Activated naive CD8-positive, alpha-beta T cell treated with anti-CD3 and anti-CD28 coated beads, Interleukin-2, amount 50 U/mL, for 24 hours (primary cell): Measurements from ENCODE around the gene USP30.

Source experiments
- ATAC-seq: fragments of 150-1000 bp; cut with Tn5 transposase; one replicate; pipeline ENCODE4 v1.10.0; 2021
- DNase-seq: peaks from one replicate; pipeline ENCODE4 v3.0.0; 2021
- H3K27ac Mint-ChIP-seq: one replicate; pipeline ENCODE4 v1.8.0; 2021; ENCODE audit warnings: mild to moderate bottlenecking, mixed read lengths
- H3K27me3 Mint-ChIP-seq: one replicate; pipeline ENCODE4 v1.8.0; 2021; ENCODE audit warnings: mixed read lengths
- H3K36me3 Mint-ChIP-seq: one replicate; pipeline ENCODE4 v1.8.0; 2021; ENCODE audit warnings: low read depth, mixed read lengths
- H3K4me1 Mint-ChIP-seq: one replicate; pipeline ENCODE4 v1.8.0; 2021; ENCODE audit warnings: mixed read lengths
- H3K4me3 Mint-ChIP-seq: one replicate; pipeline ENCODE4 v1.8.0; 2021; ENCODE audit warnings: mild to moderate bottlenecking, moderate library complexity, mixed read lengths
- H3K9me3 Mint-ChIP-seq: one replicate; pipeline ENCODE4 v1.8.0; 2021; ENCODE audit warnings: mixed read lengths

The USP30 gene

DNA sequence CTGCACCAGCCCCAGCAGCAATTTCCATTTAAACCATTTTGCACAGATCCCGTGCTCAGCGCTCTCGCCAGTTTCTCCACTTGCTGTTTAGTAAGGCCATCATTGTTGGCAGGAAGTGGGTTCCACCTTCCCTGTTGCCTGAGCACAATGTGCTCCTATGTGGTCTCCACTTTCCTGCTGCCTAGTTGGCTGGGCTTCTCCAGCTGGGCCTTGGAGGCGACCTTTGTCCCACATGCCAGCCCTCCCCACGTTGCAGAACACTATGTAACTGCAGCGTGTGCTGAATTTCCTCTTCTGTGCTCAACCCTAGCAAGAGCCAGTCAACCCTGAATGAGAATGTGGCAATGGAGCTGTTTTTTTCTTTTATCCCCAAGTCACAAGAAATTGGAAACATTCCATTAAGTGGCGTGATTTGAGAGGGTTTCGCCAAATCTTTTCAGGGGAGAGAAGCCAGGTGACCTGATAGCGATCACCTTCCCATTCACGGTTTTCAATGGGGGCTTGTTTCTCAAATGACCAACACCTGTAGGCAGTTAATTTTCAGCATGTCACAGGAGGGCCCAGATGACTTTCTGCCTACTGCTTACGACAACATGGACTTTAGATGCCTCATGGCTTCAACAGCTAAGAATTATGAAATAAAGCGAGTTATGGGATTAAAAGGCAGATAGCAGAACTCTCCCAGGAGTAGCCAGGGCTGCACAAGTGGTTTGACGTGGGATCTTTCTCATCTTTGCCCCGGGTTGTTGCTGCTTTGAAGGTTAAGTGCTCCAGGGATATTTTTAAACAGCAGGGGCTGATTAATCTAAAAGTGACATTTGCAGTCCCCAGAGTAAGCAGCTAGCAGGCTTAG, 63.6 kb downstream of the USP30 start, which contains the start of gene ACACB:
TSS of gene ACACB (plus strand) at position 830 of the 853 bp plus-strand sequence. CDS start 22,819 bp downstream, outside the sequence.
- Mint-ChIP-seq H3K27ac (no peak within 1 kb of the TSS), H3K36me3 (no peaks in the 10 kb centered on the region), H3K27me3 (no peaks in the 10 kb centered on the region), H3K4me3 (no peak within 1 kb of the TSS), H3K9me3 (no peaks in the 10 kb centered on the region), H3K4me1 (peaks cover 18% of the 10 kb centered on the region)
- no peak for DNase-seq
- no peak for ATAC-seq

DNA sequence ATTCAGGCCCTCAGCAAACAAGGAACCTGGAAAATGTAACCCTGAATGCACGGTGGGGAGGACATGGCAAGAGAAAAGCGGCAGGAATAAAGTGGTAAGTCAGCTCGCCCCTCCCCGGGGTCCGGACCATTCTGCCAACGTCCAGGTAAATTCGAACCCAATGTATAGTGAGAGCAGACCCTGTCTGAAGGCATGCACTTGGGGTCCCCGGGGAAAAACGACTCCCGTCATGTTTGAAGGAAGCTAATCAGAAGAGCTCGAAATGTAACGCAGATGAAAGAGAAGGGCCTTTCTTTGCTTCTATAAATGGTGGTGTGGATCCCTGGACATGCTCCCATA, 64.2 kb downstream of the USP30 start:
- Mint-ChIP-seq H3K27ac (no peak overlapping the region), H3K4me3 (no peak overlapping the region), H3K4me1 (peaks cover 14% of the 10 kb centered on the region), H3K9me3 (no peaks in the 10 kb centered on the region), H3K36me3 (no peaks in the 10 kb centered on the region), H3K27me3 (no peaks in the 10 kb centered on the region)
- DNase-seq, result no peak
- ATAC-seq, result no peak

DNA sequence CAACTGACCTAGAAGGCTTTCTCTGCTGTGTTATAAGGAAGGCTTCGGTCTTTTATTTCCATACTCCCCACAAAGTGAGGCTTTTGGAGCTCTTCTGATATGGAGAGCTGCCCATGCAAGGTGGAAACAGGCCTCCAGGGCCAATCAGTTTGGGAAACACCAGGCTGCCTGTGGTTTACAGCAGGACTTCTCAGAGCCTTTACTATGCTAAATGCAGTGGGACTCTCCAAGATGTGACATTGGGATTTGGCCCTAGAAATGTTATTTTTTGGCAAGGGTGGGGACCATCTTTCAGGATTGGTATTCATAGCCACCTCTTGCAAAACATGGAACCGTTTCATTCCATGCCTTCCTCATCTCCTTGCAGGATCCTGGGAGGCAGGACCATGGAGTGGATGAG, 67.7 kb downstream of the USP30 start:
- Mint-ChIP-seq H3K4me3 (no peak overlapping the region), H3K9me3 (no peaks in the 10 kb centered on the region), H3K4me1 (peaks cover 7% of the 10 kb centered on the region), H3K27me3 (no peaks in the 10 kb centered on the region), H3K27ac (no peak overlapping the region), H3K36me3 (no peaks in the 10 kb centered on the region)
- DNase-seq (no peak), ATAC-seq (no peak)

DNA sequence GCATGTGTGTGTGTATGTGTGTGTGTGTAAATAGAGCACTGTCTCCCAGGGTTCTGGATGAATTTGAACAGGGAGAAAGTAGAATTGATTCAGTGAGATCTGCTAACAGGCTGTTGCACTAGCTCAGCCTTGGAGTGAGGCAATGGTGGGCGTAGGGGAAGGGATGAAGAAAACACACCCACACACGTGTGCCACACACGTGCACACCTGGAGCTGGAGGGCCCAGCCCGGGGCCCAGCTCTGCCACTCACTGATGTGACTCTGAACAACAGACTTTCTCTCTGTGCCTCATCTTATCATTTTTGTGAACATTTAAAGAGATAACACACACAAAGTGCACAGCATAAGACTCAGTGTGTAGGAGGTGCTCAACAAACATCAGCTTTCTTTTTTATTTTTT, 68.2 kb downstream of the USP30 start:
- H3K9me3 Mint-ChIP-seq, result no peaks in the 10 kb centered on the region
- peaks cover 3% of the 10 kb centered on the region for H3K4me1 Mint-ChIP-seq
- no peak for DNase-seq
- no peaks in the 10 kb centered on the region for H3K27me3 Mint-ChIP-seq
- H3K4me3 Mint-ChIP-seq, result no peak overlapping the region
- no peaks in the 10 kb centered on the region for H3K36me3 Mint-ChIP-seq
- no peak for ATAC-seq
- no peak overlapping the region for H3K27ac Mint-ChIP-seq

DNA sequence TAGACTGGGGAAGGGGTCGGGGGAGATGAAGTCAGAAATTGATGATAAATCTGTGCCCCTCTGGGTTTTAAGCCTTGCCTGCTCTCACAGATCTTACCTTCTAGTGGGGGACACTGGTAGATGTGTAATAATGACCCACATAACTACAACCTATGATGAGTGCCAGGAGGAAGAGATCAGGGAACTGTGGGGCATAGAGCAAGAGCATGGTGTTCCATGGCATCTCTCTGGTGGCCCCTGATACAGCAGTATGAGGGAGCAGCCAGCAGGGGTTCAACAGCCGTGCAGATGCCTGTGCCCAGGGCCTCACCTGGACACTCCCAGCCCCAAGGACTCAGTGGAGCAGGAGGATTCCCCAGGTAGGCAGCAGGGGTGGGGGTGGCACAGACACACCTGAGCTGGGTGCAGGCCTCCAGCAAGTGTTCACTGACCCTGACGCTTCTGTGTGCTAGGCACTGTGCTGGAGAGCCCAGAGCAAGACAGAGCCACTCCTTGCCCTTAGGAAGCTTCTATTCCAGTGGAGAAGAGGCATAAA, 69.0 kb downstream of the USP30 start:
- no peak for DNase-seq
- Mint-ChIP-seq H3K4me1 (no peaks in the 10 kb centered on the region), H3K27ac (no peak overlapping the region), H3K4me3 (no peak overlapping the region), H3K9me3 (no peaks in the 10 kb centered on the region), H3K36me3 (no peaks in the 10 kb centered on the region), H3K27me3 (no peaks in the 10 kb centered on the region)
- no peak for ATAC-seq

DNA sequence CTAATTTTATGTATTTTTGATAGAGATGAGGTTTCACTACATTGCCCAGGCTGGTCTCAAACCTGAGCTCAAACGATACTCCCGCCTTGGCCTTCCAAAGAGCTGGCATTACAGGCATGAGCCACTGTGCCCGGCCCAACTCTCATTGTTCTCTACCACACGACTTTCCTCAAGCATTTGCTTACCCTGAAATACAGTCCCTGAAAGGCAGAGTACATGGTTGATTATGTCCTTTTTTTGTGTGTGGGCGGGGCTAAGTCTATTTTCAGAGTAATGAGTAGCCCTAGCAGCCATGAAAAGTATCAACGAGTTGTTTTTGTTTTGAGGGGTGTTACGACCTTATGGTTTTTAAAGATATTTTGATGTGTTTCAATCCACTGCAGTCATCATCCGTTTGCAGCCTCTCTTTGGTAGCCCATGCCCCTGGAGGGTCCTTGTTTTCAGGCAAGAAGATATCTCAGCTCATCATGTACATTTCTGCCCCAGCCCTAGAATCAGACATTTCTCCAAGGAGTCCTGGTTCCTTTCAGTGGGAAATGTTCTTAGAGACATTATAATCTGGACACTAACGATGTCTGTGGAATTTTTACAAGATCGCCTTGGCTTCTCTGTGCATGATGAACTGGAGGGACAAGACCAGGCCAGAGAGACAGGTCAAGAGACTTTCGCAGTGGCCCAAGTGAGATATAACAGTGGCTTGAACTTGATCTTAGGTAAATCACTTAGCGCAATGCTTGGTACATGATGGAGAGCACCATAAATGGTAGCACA, 72.7 kb downstream of the USP30 start:
- Mint-ChIP-seq H3K27me3 (no peaks in the 10 kb centered on the region), H3K4me1 (no peaks in the 10 kb centered on the region), H3K27ac (no peak overlapping the region), H3K4me3 (no peak overlapping the region), H3K9me3 (no peaks in the 10 kb centered on the region), H3K36me3 (no peaks in the 10 kb centered on the region)
- no peak for ATAC-seq
- DNase-seq, result no peak

DNA sequence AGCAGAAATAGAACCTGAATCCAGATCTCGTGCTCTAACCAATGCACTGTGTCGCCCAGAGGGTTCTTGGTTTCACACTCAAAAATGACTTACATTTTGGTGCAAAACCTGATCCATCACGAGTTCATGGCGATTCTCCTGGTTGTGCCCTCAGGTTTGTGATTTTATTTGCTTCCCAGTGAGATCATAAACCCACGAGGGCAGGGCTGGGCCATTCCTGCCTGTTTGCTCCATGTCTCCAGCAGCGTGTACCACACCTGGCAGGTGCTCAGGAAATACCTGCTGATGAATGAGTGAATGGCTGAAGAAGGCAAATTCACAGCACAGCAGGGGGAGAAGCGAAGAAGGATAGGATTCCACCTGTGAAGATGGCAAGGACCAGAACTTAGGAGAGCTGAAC, 73.4 kb downstream of the USP30 start:
- H3K36me3 Mint-ChIP-seq, result no peaks in the 10 kb centered on the region
- H3K4me1 Mint-ChIP-seq, result no peaks in the 10 kb centered on the region
- H3K27me3 Mint-ChIP-seq, result peaks cover 1% of the 10 kb centered on the region
- no peak overlapping the region for H3K4me3 Mint-ChIP-seq
- H3K9me3 Mint-ChIP-seq, result no peaks in the 10 kb centered on the region
- DNase-seq (no peak), ATAC-seq (no peak)
- no peak overlapping the region for H3K27ac Mint-ChIP-seq

DNA sequence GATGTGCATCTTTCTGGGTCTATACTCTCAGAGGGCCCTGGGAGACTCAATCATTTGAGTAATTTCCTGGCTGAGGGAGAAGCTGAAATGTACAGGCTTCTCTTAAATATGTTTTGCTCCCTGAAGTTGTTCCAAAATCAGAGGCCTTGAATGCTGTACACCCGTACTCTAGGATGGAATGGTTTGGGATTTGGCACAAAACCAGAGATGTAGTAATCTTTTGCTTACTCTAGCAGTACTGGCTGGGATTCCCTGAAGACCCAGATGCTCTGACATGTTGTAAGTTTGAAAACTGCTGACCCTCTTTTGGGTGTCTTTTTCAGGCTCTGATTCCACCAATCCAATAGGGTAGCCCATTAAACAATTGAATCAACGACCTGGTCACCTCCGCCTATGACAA, 74.4 kb downstream of the USP30 start:
- Mint-ChIP-seq H3K9me3 (no peaks in the 10 kb centered on the region), H3K36me3 (no peaks in the 10 kb centered on the region), H3K27me3 (peaks cover 2% of the 10 kb centered on the region), H3K27ac (no peak overlapping the region), H3K4me1 (no peaks in the 10 kb centered on the region), H3K4me3 (no peak overlapping the region)
- ATAC-seq, result no peak
- DNase-seq, result no peak

DNA sequence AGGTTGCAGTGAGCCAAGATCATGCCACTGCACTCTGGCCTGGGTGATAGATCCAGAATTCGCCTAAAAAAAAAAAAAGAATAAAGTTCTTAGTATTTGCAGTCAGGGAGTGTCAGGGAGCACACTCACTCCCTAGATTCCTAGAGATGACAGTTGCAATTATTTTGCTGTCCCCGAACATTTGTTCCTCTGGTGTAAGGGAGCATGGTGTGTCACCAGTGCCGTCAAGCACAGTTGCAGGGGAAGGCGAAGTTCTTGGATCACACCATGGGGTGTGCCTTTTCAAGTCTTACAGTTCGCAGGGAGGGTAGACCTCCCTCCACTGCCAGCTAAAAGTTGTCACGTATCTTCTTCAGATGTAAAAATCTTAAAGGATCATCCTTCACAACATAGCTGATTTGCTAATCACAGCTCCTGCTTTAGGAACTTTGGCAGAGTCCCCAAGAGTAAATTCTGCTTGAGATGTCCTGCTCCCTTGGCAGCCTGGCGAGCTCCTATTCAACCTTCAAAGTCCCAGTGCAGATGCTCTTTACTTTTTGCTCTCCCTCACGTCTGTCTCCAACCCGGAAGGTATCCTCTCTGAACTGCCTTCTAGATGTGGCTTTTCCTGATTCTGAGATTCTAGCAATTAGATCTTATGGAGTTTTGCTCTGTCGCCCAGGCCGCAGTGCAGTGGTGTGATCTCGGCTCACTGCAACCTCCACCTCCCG, 75.3 kb downstream of the USP30 start:
- H3K9me3 Mint-ChIP-seq, result no peaks in the 10 kb centered on the region
- no peak overlapping the region for H3K4me3 Mint-ChIP-seq
- no peak for DNase-seq
- H3K27me3 Mint-ChIP-seq, result peaks cover 2% of the 10 kb centered on the region
- no peak for ATAC-seq
- H3K27ac Mint-ChIP-seq, result no peak overlapping the region
- H3K4me1 Mint-ChIP-seq, result no peaks in the 10 kb centered on the region
- no peaks in the 10 kb centered on the region for H3K36me3 Mint-ChIP-seq

DNA sequence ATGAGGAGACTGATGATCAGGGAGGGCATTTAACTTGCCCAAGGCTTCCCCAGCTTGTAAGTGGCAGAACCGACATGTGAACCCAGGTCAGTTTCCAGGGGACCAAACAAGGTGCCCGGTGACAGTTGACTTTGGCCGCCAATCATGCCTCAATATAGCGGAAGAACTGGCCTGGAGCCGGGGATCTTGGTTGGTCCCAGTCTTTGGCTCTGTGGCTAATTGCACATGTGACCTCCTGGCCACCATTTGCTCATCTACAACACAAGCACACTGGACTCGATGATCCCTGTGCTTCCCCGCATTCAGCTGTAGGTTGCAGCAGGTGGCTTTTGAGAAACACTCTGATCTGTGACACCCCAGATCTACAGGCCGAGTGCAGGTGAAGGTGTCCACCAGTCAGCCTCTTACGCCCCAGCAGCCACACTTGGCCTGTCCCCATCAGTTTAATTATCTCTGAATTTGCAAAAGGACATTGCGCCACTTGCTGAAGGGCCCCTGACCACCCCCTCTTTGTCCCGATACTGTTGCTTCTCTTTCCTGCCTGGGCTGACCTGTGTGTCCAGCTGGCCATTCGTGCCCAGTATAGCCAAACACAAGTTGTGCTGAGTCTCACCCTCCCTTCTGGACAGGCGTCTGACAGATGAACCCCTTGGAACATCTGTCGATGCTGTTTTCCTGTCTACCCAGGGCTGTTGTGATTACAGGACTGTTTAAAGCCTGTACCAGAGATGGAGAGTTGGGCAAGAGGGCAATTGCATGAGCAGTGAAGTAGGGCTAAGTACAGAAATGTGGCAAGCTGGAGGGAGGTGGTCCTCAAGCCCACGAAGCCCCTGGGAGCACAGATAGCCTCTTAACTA, 78.1 kb downstream of the USP30 start:
- H3K27me3 Mint-ChIP-seq, result peaks cover 3% of the 10 kb centered on the region
- no peaks in the 10 kb centered on the region for H3K36me3 Mint-ChIP-seq
- DNase-seq (no peak), ATAC-seq (no peak)
- H3K4me3 Mint-ChIP-seq, result no peak overlapping the region
- H3K4me1 Mint-ChIP-seq, result no peaks in the 10 kb centered on the region
- no peak overlapping the region for H3K27ac Mint-ChIP-seq
- H3K9me3 Mint-ChIP-seq, result no peaks in the 10 kb centered on the region

DNA sequence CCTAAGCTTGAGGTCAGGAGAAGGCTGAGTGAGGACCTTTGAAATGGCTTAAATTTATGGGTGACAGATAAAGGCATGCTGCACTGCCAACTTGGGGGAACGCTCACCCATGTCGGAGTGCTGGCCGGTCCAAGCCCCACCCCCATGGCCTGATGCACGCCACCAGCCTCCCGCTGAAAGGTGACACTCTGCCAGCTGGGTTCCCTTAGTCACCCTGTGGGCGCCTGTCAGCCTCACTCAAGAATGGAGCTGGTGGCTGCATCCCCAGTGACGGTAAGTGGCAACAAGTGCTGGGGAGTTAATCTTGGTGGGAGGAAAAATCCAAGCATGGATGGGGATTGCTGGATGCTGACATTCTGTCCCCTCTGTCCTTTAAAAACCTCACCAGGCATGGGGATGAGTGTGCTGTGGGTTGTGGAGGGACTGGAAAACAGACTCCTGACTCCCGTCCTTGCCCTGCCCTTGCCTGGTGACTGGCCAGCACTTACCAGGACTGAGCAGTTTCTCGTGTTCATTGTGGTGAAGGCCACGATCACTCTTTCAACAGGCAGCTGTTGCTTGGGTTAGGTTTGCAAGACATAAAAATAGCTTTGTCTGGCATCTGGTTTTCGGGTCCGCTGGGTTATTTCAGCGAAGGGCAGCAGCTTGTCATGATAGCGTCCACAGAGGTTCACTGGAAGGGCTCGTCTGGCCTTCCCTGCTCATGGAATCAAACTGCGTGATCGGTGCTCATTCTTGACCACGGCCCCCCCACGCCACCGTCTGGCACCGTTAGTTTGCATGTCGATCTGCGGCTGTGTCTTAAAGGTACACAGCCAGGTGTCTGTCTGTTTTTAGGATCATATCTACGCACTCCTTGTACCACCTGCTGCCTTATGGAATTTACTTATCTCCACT, 79.0 kb downstream of the USP30 start:
- no peak for DNase-seq
- no peak overlapping the region for H3K27ac Mint-ChIP-seq
- ATAC-seq, result no peak
- no peaks in the 10 kb centered on the region for H3K4me1 Mint-ChIP-seq
- H3K4me3 Mint-ChIP-seq, result no peak overlapping the region
- H3K9me3 Mint-ChIP-seq, result no peaks in the 10 kb centered on the region
- H3K27me3 Mint-ChIP-seq, result peaks cover 4% of the 10 kb centered on the region
- no peaks in the 10 kb centered on the region for H3K36me3 Mint-ChIP-seq

DNA sequence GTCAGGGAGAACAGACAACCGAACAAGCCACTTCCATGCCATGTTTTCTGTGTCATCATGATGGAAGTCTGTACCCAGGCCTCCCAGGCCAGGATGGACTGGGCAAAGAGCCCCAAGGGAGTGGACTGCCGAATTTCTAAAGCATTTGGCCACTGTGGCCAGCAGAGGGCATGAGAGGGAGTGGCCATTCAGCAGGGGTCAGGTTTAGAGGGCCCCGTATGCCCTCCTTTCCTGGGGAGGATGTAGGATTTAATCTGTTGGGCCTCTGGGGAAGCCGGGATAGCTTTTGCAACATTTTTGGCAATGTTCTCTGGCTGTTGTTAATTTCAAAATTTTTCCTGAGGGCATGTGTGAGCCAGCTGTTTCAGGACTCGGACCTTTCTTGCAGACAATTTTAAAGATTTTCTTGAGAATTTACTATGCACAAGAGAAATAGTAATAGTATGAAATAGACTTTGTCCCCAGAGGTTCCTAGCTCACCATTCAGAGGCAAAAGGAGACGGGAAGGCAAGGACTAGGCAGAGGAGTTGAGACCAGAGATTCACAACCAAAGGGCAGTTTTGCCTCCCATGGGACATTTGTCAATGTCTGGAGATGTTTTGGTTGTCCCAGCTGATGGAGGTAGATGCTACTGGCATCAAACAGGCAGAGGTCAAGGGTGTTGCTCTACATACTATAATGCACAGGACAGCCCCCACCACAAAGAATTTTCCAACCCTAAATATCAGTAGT, 82.0 kb downstream of the USP30 start:
- H3K27me3 Mint-ChIP-seq, result peaks cover 4% of the 10 kb centered on the region
- H3K4me3 Mint-ChIP-seq, result no peak overlapping the region
- no peaks in the 10 kb centered on the region for H3K4me1 Mint-ChIP-seq
- no peak for ATAC-seq
- no peaks in the 10 kb centered on the region for H3K36me3 Mint-ChIP-seq
- DNase-seq, result no peak
- H3K9me3 Mint-ChIP-seq, result no peaks in the 10 kb centered on the region
- no peak overlapping the region for H3K27ac Mint-ChIP-seq

DNA sequence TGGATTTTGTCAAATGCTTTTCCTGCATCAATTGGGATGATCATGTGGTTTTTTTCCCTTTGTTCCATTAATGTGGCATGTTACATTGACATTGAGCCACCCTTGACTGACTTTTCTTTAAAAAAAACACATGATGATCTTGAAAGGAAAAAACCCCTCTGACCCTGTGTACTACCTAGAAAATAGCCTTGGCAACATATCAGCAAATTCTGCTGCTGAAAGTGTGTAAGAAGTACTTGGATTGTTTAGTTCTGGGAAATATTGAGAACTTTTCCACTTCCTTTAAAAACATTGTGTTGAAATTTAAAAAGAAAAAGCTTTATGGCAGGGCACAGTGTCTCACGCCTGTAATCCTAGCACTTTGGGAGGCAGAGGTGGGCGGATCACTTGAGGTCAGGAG, 84.7 kb downstream of the USP30 start:
- Mint-ChIP-seq H3K27me3 (peaks cover 2% of the 10 kb centered on the region), H3K36me3 (no peaks in the 10 kb centered on the region), H3K4me1 (no peaks in the 10 kb centered on the region), H3K4me3 (no peak overlapping the region), H3K9me3 (no peaks in the 10 kb centered on the region), H3K27ac (no peak overlapping the region)
- no peak for ATAC-seq
- DNase-seq, result no peak
